Natural killer cell (primary cell): ENCODE data around the gene NKX6-2. TPM values are rescaled to one million over a fixed set of nuclear protein-coding genes. Genes with fewer than 3 reads are reported as not detected.

Experiments used
- ATAC-seq, 3 donors: fragments of 150-1000 bp in 2 of 3; fragments of 200-7000 bp in 1 of 3; cut with Tn5 transposase; 1 replicate in 1 of 3; 2 replicates in 2 of 3; pipeline ENCODE4 v1.10.0; 2021; ENCODE audit warnings: mild to moderate bottlenecking in 2 of 3, moderate library complexity in 2 of 3
- DNase-seq, 2 donors: peaks; one replicate each; pipeline versions ENCODE4 v3.0.0 to v3.0.0-alpha.2; 2013 to 2021; ENCODE audit warnings: mixed read lengths in 1 of 2
- H3K27ac ChIP-seq: one replicate; pipeline ENCODE4 v1.5.1; 2013; ENCODE audit warnings: mild to moderate bottlenecking, low read length
- H3K27me3 ChIP-seq: one replicate; pipeline ENCODE4 v1.6.1; 2013; ENCODE audit warnings: low read length; ENCODE audit not compliant: control insufficient read depth, insufficient read depth
- H3K36me3 ChIP-seq: one replicate; pipeline ENCODE4 v1.6.1; 2013; ENCODE audit warnings: low read length; ENCODE audit not compliant: control insufficient read depth, insufficient read depth
- H3K4me1 ChIP-seq: one replicate; pipeline ENCODE4 v1.6.1; 2013; ENCODE audit warnings: low read length; ENCODE audit not compliant: control insufficient read depth, insufficient read depth
- H3K4me3 ChIP-seq: one replicate; pipeline ENCODE4 v1.5.1; 2013; ENCODE audit warnings: low read length
- H3K9me3 ChIP-seq: one replicate; pipeline ENCODE4 v1.6.1; 2013; ENCODE audit warnings: low read length; ENCODE audit not compliant: control insufficient read depth, insufficient read depth
- H3K27ac Mint-ChIP-seq, 2 donors: one replicate each; pipeline ENCODE4 v1.8.0; 2022; ENCODE audit warnings: mild to moderate bottlenecking in 2 of 2, mixed read lengths in 2 of 2, moderate library complexity in 1 of 2
- H3K27me3 Mint-ChIP-seq, 2 donors: one replicate each; pipeline ENCODE4 v1.8.0; 2022; ENCODE audit warnings: low read depth in 2 of 2, mixed read lengths in 2 of 2
- H3K36me3 Mint-ChIP-seq: one replicate; pipeline ENCODE4 v1.8.0; 2022; ENCODE audit warnings: mixed read lengths
- H3K4me1 Mint-ChIP-seq, 2 donors: one replicate each; pipeline ENCODE4 v1.8.0; 2022; ENCODE audit warnings: mixed read lengths in 2 of 2
- H3K4me3 Mint-ChIP-seq: one replicate; pipeline ENCODE4 v1.8.0; 2022; ENCODE audit warnings: mild to moderate bottlenecking, moderate library complexity, mixed read lengths
- H3K9me3 Mint-ChIP-seq, 2 donors: one replicate each; pipeline ENCODE4 v1.8.0; 2022; ENCODE audit warnings: mixed read lengths in 2 of 2
- CTCF ChIP-seq: fragments of 200-600 bp; IDR thresholded peaks from one replicate; pipeline ENCODE4 v1.8.0; 2022; ENCODE audit warnings: antibody characterized with exemption
- WGBS: methylation state at CpG from one replicate; pipeline ENCODE4 v1.1.7; 2013; ENCODE audit warnings: missing lambda C conversion rate; ENCODE audit not compliant: insufficient coverage; 5-methylcytosine and 5-hydroxymethylcytosine counted together
- intact Hi-C: fragments of 100-400 bp; cut with micrococcal nuclease; formaldehyde crosslinking; loops from one replicate; pipeline ENCODE4 v1.14.2; 2022
- total RNA-seq, 4 donors: library from RNA; stranded (reverse); fragments of 120-200 nt in 1 of 4; gene quantifications; one replicate each; pipeline versions ENCODE4 v1.2.3 to v1.2.4, GENCODE V29; 2013 to 2022

Gene NKX6-2
- total RNA-seq, 3 donors from 2014 or later (not counting 1 experiment from before 2014, with no cell fraction given): not detected

DNA sequence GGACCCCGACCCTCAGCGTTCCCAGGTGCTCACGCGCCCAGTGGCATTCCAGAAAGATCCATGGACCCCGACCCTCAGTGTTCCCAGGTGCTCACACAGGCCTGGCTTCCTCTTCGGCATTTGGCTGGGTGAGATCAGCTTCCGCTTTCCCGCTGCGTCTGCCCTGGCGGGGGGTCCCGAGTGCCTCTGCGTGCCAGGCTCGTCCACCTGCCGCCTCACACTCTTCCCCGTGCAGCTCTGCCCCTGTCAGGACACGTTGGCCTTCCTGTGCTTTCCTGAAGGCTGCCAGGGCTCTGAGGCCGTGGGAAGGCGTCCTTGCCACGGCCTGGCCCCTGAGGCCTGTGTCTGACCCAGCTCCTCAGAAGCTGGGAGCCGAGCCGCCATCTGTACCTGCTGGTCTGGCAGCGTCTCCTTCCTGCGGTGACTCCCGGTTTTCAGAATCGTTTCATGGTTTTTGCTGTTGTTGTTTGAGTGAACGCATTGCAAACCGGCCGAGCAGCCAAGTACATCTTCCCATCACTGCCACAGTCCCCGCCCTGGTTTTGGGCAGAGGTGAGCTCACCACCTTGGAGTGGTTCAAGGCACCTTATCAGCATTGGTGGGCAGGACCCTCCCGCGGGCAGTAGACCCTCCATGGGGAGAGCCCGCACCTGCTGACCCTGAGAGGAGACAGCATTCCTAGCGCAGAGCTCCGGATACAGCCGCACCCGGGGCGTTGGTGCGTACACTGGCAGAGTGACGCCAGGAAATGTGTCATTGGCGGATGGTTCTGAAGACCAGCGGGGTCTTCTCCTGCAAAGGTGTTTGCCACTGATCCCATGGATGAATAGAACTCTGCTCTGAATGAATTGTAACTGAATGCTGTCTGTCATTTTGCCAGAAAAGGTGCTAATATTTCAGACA lies 17.4 kb downstream of the NKX6-2 start:
- Histone ChIP-seq H3K36me3 (no peaks in the 10 kb centered on the region), H3K4me1 (no peaks in the 10 kb centered on the region), H3K9me3 (no peaks in the 10 kb centered on the region), H3K27ac (no peak overlapping the region), H3K27me3 (no peaks in the 10 kb centered on the region), H3K4me3 (no peak overlapping the region)
- Mint-ChIP-seq H3K4me3 (no peak overlapping the region), H3K4me1 (peaks cover 0 to 5% of the 10 kb centered on the region in 2 donors), H3K27ac (no peak overlapping the region), H3K36me3 (no peaks in the 10 kb centered on the region), H3K27me3 (no peaks in the 10 kb centered on the region), H3K9me3 (no peaks in the 10 kb centered on the region)
- ATAC-seq (no peak), DNase-seq (no peak)
- no peak for TF ChIP-seq CTCF
- intact Hi-C loops: no loop called here
- WGBS: 95% methylated on average over 41 of the region's 41 CpGs

DNA sequence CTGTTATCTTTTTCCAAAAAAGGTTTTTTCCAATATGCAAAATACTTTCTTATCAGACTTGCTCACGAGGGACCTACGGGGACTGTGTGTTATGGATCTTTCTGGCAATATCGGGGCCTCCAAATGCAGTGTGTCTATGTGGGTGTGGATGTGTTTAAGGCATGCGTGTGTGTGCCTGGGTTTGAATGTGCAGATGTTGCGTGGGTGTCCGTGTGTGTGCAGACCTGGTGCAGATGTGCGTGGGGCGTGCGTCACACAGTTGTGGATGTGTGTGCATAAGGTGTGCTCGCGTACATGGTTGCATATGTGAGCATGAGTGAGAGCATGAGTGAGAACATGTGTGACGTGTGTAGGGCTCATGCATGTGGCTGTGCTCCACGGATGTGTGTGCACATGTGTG lies 19.7 kb downstream of the NKX6-2 start:
- Histone ChIP-seq H3K27ac (no peak overlapping the region), H3K36me3 (no peaks in the 10 kb centered on the region), H3K4me1 (no peaks in the 10 kb centered on the region), H3K4me3 (no peak overlapping the region), H3K27me3 (no peaks in the 10 kb centered on the region), H3K9me3 (no peaks in the 10 kb centered on the region)
- no peaks in the 10 kb centered on the region for H3K36me3 Mint-ChIP-seq
- intact Hi-C loops: no loop called here
- 99% methylated on average over 13 of the region's 13 CpGs for WGBS
- H3K27me3 Mint-ChIP-seq: no peaks in the 10 kb centered on the region
- peaks cover 0 to 12% of the 10 kb centered on the region in 2 donors for H3K4me1 Mint-ChIP-seq
- no peak overlapping the region for H3K27ac Mint-ChIP-seq
- no peaks in the 10 kb centered on the region for H3K9me3 Mint-ChIP-seq
- DNase-seq (no peak), ATAC-seq (peak in 1 of 3 donors; percentile 42)
- H3K4me3 Mint-ChIP-seq: no peak overlapping the region
- no peak for TF ChIP-seq CTCF

DNA sequence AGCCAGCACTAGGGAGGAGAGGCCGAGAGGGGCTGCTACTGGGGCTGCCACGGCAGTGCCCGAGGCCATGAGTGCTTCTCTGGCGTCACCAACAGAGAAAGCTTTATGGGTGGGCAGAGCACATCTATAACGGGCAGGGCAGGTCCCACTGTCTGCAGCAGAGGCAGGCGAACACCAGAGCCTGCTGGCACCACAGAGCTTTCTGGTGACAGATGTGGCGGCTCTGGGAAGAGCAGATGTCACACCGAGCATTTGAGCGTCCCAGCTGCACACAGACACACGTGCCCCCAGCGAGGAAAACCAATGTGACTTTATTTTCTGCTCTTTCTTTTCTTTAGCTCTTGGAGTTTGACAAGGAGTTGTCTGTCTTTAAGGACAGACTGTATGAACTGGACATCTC lies 20.5 kb downstream of the NKX6-2 start:
- Mint-ChIP-seq H3K4me3 (no peak overlapping the region), H3K27ac (no peak overlapping the region), H3K36me3 (no peaks in the 10 kb centered on the region), H3K9me3 (no peaks in the 10 kb centered on the region), H3K27me3 (no peaks in the 10 kb centered on the region), H3K4me1 (peaks cover 0 to 12% of the 10 kb centered on the region in 2 donors)
- TF ChIP-seq CTCF: no peak
- no peaks in the 10 kb centered on the region for H3K4me1 ChIP-seq
- ATAC-seq (no peak), DNase-seq (no peak)
- H3K36me3 ChIP-seq: no peaks in the 10 kb centered on the region
- intact Hi-C loops: no loop called here
- H3K4me3 ChIP-seq: no peak overlapping the region
- no peaks in the 10 kb centered on the region for H3K27me3 ChIP-seq
- H3K27ac ChIP-seq: no peak overlapping the region
- no peaks in the 10 kb centered on the region for H3K9me3 ChIP-seq
- 95% methylated on average over 11 of the region's 11 CpGs for WGBS
